ENCODE measurements around the gene ARID3B.

DNA sequence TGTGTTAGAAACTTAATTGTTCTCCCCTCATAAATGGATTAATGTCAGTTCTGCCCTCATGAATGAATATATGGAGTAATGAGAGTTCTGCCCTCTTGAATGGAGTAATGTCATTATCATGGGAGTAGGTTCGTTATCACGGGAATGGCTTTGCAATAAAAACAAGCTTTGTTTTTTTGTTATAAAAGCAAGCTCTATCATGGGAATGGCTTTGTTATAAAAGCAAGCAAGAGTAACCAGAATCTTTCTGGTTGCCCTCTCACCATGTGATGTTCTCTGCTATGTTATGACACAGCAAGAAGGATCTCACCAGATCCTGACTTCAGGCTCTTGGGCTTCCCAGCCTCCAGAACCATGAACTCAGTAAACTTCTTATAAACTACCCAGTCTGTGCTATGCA, 41.7 kb upstream of the ARID3B start:
- TF ChIP-seq CTCF (IDR thresholded peaks at IDR 0.05) (no peak), POLR2A (IDR thresholded peaks at IDR 0.05) (no peak)

Measured in adrenal gland (tissue), 5 donors.